SHP77 (cell line): ENCODE results near the gene CALCOCO1.

Experiments used
- DNase-seq, 2 experiments: peaks; one replicate each; lab custom pipeline; 2025; lab: John Stamatoyannopoulos, UW

The CALCOCO1 gene

GRCh38 chr12:53751336-53752191 lies 24.3 kb upstream of the CALCOCO1 start, which contains the start of gene CISTR:
Gene CISTR, minus strand, starts transcription at chr12:53751979.
- no peak for DNase-seq

GRCh38 chr12:53750812-53751335 lies 23.6 kb upstream of the CALCOCO1 start:
- no peak for DNase-seq

- DNase-seq = no peak
Observed at GRCh38 chr12:53749986-53750811, 22.9 kb upstream of the CALCOCO1 start.

GRCh38 chr12:53748072-53748840 lies 21.0 kb upstream of the CALCOCO1 start:
- no peak for DNase-seq

- no peak for DNase-seq
Observed at GRCh38 chr12:53747095-53747494, 19.8 kb upstream of the CALCOCO1 start.

GRCh38 chr12:53746592-53747092 lies 19.4 kb upstream of the CALCOCO1 start:
- DNase-seq = peak; percentile 78 to 81

- DNase-seq = no peak
Observed at GRCh38 chr12:53744751-53745150, 17.5 kb upstream of the CALCOCO1 start.

- DNase-seq = no peak
Observed at GRCh38 chr12:53744130-53744441, 16.8 kb upstream of the CALCOCO1 start.

GRCh38 chr12:53743266-53744129 lies 16.2 kb upstream of the CALCOCO1 start:
- DNase-seq = peak; percentile 40 to 54

GRCh38 chr12:53740130-53740491 lies 12.9 kb upstream of the CALCOCO1 start:
- DNase-seq = no peak

- no peak for DNase-seq
Observed at GRCh38 chr12:53739214-53740129, 12.2 kb upstream of the CALCOCO1 start.

GRCh38 chr12:53738406-53739213 lies 11.4 kb upstream of the CALCOCO1 start:
- no peak for DNase-seq

- DNase-seq = no peak
Observed at GRCh38 chr12:53737951-53738405, 10.7 kb upstream of the CALCOCO1 start.

- DNase-seq = no peak
Observed at GRCh38 chr12:53737093-53737808, 10.0 kb upstream of the CALCOCO1 start.

GRCh38 chr12:53736592-53736991 lies 9.3 kb upstream of the CALCOCO1 start:
- DNase-seq = no peak

GRCh38 chr12:53735556-53735955 lies 8.3 kb upstream of the CALCOCO1 start:
- no peak for DNase-seq

- no peak for DNase-seq
Observed at GRCh38 chr12:53734425-53734824, 7.2 kb upstream of the CALCOCO1 start.

GRCh38 chr12:53733807-53734200 lies 6.6 kb upstream of the CALCOCO1 start:
- DNase-seq = no peak
